WTC11 (cell line): ENCODE data around the gene CCL8. TPM values are rescaled to one million over a fixed set of nuclear protein-coding genes. Genes with fewer than 3 reads are reported as not detected.

Source experiments
- ATAC-seq: fragments of 200-7000 bp; cut with Tn5 transposase; 2 replicates; pipeline ENCODE4 v1.10.0; 2021; ENCODE audit warnings: mild to moderate bottlenecking, moderate library complexity
- CTCF ChIA-PET: fragments of 300-600 bp; sonication (Branson Sonifier 250); formaldehyde crosslinking; loops from one replicate; lab custom pipeline; 2021; ENCODE audit warnings: antibody characterized with exemption; lab: Charles Lee
- POLR2A ChIA-PET: fragments of 350-600 bp; sonication (Branson Sonifier 250); formaldehyde crosslinking; loops from one replicate; lab custom pipeline; 2021; ENCODE audit warnings: antibody characterized with exemption; lab: Charles Lee
- DNase-seq: peaks from one replicate; pipeline ENCODE4 v3.0.0; 2021; ENCODE audit warnings: low spot score
- H3K27ac Mint-ChIP-seq: 2 replicates; pipeline ENCODE4 v1.8.0; 2021; ENCODE audit warnings: mixed read lengths
- H3K27me3 Mint-ChIP-seq: 2 replicates; pipeline ENCODE4 v1.8.0; 2021; ENCODE audit warnings: low read depth, mild to moderate bottlenecking, moderate library complexity, mixed read lengths
- H3K36me3 Mint-ChIP-seq: 2 replicates; pipeline ENCODE4 v1.8.0; 2021; ENCODE audit warnings: mixed read lengths
- H3K4me1 Mint-ChIP-seq: 2 replicates; pipeline ENCODE4 v1.8.0; 2022; ENCODE audit warnings: mixed read lengths
- H3K4me3 Mint-ChIP-seq: 2 replicates; pipeline ENCODE4 v1.8.0; 2021; ENCODE audit warnings: mild to moderate bottlenecking, moderate library complexity, mixed read lengths
- H3K9me3 Mint-ChIP-seq: 2 replicates; pipeline ENCODE4 v1.8.0; 2021; ENCODE audit warnings: mixed read lengths
- FOXJ3 ChIP-seq: sonication (generic); formaldehyde crosslinking; IDR thresholded peaks from 2 replicates; pipeline ENCODE4 v1.9.0; 2021; ENCODE audit warnings: missing genetic modification reagents, mild to moderate bottlenecking, borderline replicate concordance
- FOXP1 ChIP-seq: sonication (generic); formaldehyde crosslinking; IDR thresholded peaks from 2 replicates; pipeline ENCODE4 v1.8.0; 2022; ENCODE audit warnings: missing genetic modification reagents, mild to moderate bottlenecking, moderate library complexity, borderline replicate concordance
- HMGA2 ChIP-seq: fragments of 250-450 bp; sonication (Bioruptor Pico); IDR thresholded peaks from 2 replicates; pipeline ENCODE4 v1.4.0; 2021; ENCODE audit warnings: mild to moderate bottlenecking, moderate library complexity
- JUN ChIP-seq: sonication (generic); formaldehyde crosslinking; IDR thresholded peaks from 2 replicates; pipeline ENCODE4 v1.8.0; 2023; ENCODE audit warnings: mild to moderate bottlenecking, missing genetic modification reagents
- NR1H2 ChIP-seq: sonication (generic); formaldehyde crosslinking; IDR thresholded peaks from 2 replicates; pipeline ENCODE4 v1.9.0; 2021; ENCODE audit warnings: mild to moderate bottlenecking, moderate library complexity, missing genetic modification reagents
- SOX15 ChIP-seq: fragments of 250-450 bp; sonication (Bioruptor Pico); IDR thresholded peaks from 2 replicates; pipeline ENCODE4 v1.9.0; 2021; ENCODE audit warnings: mild to moderate bottlenecking
- TEAD4 ChIP-seq: sonication (generic); formaldehyde crosslinking; IDR thresholded peaks from 2 replicates; pipeline ENCODE4 v1.8.0; 2022; ENCODE audit warnings: mild to moderate bottlenecking, missing genetic modification reagents
- ZNF396 ChIP-seq: fragments of 250-450 bp; sonication (Bioruptor Pico); IDR thresholded peaks from 2 replicates; pipeline ENCODE4 v1.8.0; 2021; ENCODE audit warnings: mild to moderate bottlenecking, moderate library complexity, borderline replicate concordance
- total RNA-seq: library from RNA; stranded (reverse); gene quantifications from 3 replicates; pipeline ENCODE4 v1.2.3, GENCODE V29; 2021
- TF ChIP-seq, protein P1 (sequence below): sonication (generic); formaldehyde crosslinking; IDR thresholded peaks from 2 replicates; pipeline ENCODE4 v1.8.1; 2022; ENCODE audit warnings: missing genetic modification reagents, borderline replicate concordance
- TF ChIP-seq, protein P2 (sequence below): fragments of 250-450 bp; sonication (Bioruptor Pico); IDR thresholded peaks from 2 replicates; pipeline ENCODE4 v1.9.0; 2021; ENCODE audit warnings: mild to moderate bottlenecking
- TF ChIP-seq, protein P3 (sequence below): sonication (generic); formaldehyde crosslinking; IDR thresholded peaks from 2 replicates; pipeline ENCODE4 v1.8.0; 2022; ENCODE audit warnings: mild to moderate bottlenecking, missing genetic modification reagents
- TF ChIP-seq, protein P4 (sequence below): sonication (generic); formaldehyde crosslinking; IDR thresholded peaks from 2 replicates; pipeline ENCODE4 v1.8.1; 2023; ENCODE audit warnings: mild to moderate bottlenecking, missing genetic modification reagents, moderate library complexity
- TF ChIP-seq, protein P5 (sequence below): fragments of 200-600 bp; IDR thresholded peaks from 2 replicates; pipeline ENCODE4 v1.8.0; 2022; ENCODE audit warnings: antibody characterized with exemption
- TF ChIP-seq, protein P6 (sequence below): sonication (generic); formaldehyde crosslinking; IDR thresholded peaks from 2 replicates; pipeline ENCODE4 v1.8.0; 2023; ENCODE audit warnings: missing genetic modification reagents, mild to moderate bottlenecking, borderline replicate concordance
- TF ChIP-seq, protein P7 (sequence below): sonication (generic); formaldehyde crosslinking; conservative IDR thresholded peaks from 2 replicates; pipeline ENCODE4 v1.8.1; 2023; ENCODE audit warnings: mild to moderate bottlenecking, low read depth, missing genetic modification reagents, moderate library complexity

Gene CCL8
- total RNA-seq, 1 experiment from 2014 or later = not detected

DNA sequence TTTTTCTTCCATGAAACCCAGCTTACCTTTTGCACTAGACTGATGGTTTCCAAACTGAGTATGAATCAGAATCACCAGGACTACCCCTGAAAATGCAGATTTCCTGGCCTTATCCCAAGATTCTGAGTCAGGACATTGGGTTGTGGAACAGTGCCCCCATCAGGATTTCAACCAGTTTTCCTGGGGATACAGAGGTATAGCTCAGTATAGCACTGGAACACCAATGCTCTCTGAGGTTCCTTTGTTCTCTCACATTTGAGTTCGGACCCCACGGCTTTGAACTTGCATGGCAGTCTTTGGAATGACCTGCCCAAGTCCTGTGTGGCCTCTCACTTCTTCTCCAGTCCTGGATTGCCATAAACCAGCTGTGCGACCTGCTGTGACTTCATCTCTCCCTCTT, 12.8 kb upstream of the CCL8 start:
- ChIA-PET POLR2A (interaction anchor here (0.9 kb wide), 1 partner anchor 104 kb away, joined by 3 read pairs; no protein-coding TSS in a partner anchor), CTCF (interaction anchor here (0.6 to 12.7 kb wide), 22 partner anchors 8 to 556 kb away, joined by 3 to 166 read pairs (median 3); partner anchors contain the start of genes CCL1 and CCL7)

DNA sequence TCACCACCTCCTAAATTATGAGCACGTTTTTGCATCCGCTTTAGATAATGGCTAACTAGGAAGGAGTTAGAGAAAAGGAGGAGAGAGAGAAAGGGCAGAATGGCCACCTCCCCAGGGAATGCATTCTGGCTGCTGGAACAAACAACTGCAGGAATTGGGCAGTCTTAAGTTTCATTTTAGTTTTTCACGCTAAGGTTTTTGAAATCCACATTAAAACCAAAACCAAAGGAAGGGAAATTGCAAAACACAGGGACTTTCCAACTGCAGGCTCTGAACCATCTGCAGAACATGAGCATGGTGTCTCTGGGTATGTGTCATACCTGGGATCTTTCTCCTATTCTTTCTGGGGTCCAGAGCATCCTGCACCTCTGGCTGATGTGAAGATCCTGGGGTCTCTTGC, 12.1 kb upstream of the CCL8 start:
- peaks cover 5% of the 10 kb centered on the region for H3K4me1 Mint-ChIP-seq
- no peak overlapping the region for H3K27ac Mint-ChIP-seq
- ChIA-PET CTCF (interaction anchor here (0.6 to 12.7 kb wide), 21 partner anchors 9 to 556 kb away, joined by 3 to 166 read pairs (median 3); partner anchors contain the start of genes CCL1 and CCL7), POLR2A (interaction anchor here (0.9 kb wide), 1 partner anchor 105 kb away, joined by 3 read pairs; no protein-coding TSS in a partner anchor)
- no peaks in the 10 kb centered on the region for H3K36me3 Mint-ChIP-seq
- DNase-seq = no peak
- no peak overlapping the region for H3K4me3 Mint-ChIP-seq
- no peaks in the 10 kb centered on the region for H3K9me3 Mint-ChIP-seq
- no peaks in the 10 kb centered on the region; the same call in 1 of the 2 replicates for H3K27me3 Mint-ChIP-seq
- ATAC-seq = no peak
- TF ChIP-seq, protein P1, sequence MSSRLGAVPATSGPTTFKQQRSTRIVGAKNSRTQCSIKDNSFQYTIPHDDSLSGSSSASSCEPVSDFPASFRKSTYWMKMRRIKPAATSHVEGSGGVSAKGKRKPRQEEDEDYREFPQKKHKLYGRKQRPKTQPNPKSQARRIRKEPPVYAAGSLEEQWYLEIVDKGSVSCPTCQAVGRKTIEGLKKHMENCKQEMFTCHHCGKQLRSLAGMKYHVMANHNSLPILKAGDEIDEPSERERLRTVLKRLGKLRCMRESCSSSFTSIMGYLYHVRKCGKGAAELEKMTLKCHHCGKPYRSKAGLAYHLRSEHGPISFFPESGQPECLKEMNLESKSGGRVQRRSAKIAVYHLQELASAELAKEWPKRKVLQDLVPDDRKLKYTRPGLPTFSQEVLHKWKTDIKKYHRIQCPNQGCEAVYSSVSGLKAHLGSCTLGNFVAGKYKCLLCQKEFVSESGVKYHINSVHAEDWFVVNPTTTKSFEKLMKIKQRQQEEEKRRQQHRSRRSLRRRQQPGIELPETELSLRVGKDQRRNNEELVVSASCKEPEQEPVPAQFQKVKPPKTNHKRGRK (CRISPR knock-in tag) = no peak
- TF ChIP-seq, protein P2, sequence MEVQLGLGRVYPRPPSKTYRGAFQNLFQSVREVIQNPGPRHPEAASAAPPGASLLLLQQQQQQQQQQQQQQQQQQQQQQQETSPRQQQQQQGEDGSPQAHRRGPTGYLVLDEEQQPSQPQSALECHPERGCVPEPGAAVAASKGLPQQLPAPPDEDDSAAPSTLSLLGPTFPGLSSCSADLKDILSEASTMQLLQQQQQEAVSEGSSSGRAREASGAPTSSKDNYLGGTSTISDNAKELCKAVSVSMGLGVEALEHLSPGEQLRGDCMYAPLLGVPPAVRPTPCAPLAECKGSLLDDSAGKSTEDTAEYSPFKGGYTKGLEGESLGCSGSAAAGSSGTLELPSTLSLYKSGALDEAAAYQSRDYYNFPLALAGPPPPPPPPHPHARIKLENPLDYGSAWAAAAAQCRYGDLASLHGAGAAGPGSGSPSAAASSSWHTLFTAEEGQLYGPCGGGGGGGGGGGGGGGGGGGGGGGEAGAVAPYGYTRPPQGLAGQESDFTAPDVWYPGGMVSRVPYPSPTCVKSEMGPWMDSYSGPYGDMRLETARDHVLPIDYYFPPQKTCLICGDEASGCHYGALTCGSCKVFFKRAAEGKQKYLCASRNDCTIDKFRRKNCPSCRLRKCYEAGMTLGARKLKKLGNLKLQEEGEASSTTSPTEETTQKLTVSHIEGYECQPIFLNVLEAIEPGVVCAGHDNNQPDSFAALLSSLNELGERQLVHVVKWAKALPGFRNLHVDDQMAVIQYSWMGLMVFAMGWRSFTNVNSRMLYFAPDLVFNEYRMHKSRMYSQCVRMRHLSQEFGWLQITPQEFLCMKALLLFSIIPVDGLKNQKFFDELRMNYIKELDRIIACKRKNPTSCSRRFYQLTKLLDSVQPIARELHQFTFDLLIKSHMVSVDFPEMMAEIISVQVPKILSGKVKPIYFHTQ (CRISPR knock-in tag) = no peak
- no peak for TF ChIP-seq FOXJ3 (CRISPR knock-in tag)
- TF ChIP-seq, protein P3, sequence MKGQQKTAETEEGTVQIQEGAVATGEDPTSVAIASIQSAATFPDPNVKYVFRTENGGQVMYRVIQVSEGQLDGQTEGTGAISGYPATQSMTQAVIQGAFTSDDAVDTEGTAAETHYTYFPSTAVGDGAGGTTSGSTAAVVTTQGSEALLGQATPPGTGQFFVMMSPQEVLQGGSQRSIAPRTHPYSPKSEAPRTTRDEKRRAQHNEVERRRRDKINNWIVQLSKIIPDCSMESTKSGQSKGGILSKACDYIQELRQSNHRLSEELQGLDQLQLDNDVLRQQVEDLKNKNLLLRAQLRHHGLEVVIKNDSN = no peak
- TF ChIP-seq TEAD4 = no peak

More for the DNA sequence above, 12.8 kb upstream of the CCL8 start:
- no peaks in the 10 kb centered on the region; the same call in 1 of the 2 replicates for H3K27me3 Mint-ChIP-seq
- no peak overlapping the region for H3K4me3 Mint-ChIP-seq
- H3K27ac Mint-ChIP-seq = no peak overlapping the region
- H3K36me3 Mint-ChIP-seq = no peaks in the 10 kb centered on the region
- peaks cover 5% of the 10 kb centered on the region for H3K4me1 Mint-ChIP-seq
- TF ChIP-seq NR1H2 (CRISPR knock-in tag) (no peak), FOXP1 (CRISPR knock-in tag) (no peak), HMGA2 (CRISPR knock-in tag) (no peak), SOX15 (no peak), JUN (CRISPR knock-in tag) (no peak), ZNF396 (CRISPR knock-in tag) (no peak)
- TF ChIP-seq, protein P4, sequence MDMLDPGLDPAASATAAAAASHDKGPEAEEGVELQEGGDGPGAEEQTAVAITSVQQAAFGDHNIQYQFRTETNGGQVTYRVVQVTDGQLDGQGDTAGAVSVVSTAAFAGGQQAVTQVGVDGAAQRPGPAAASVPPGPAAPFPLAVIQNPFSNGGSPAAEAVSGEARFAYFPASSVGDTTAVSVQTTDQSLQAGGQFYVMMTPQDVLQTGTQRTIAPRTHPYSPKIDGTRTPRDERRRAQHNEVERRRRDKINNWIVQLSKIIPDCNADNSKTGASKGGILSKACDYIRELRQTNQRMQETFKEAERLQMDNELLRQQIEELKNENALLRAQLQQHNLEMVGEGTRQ = no peak
- TF ChIP-seq, protein P5, sequence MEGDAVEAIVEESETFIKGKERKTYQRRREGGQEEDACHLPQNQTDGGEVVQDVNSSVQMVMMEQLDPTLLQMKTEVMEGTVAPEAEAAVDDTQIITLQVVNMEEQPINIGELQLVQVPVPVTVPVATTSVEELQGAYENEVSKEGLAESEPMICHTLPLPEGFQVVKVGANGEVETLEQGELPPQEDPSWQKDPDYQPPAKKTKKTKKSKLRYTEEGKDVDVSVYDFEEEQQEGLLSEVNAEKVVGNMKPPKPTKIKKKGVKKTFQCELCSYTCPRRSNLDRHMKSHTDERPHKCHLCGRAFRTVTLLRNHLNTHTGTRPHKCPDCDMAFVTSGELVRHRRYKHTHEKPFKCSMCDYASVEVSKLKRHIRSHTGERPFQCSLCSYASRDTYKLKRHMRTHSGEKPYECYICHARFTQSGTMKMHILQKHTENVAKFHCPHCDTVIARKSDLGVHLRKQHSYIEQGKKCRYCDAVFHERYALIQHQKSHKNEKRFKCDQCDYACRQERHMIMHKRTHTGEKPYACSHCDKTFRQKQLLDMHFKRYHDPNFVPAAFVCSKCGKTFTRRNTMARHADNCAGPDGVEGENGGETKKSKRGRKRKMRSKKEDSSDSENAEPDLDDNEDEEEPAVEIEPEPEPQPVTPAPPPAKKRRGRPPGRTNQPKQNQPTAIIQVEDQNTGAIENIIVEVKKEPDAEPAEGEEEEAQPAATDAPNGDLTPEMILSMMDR = no peak
- TF ChIP-seq, protein P3 = no peak
- TF ChIP-seq, protein P6, sequence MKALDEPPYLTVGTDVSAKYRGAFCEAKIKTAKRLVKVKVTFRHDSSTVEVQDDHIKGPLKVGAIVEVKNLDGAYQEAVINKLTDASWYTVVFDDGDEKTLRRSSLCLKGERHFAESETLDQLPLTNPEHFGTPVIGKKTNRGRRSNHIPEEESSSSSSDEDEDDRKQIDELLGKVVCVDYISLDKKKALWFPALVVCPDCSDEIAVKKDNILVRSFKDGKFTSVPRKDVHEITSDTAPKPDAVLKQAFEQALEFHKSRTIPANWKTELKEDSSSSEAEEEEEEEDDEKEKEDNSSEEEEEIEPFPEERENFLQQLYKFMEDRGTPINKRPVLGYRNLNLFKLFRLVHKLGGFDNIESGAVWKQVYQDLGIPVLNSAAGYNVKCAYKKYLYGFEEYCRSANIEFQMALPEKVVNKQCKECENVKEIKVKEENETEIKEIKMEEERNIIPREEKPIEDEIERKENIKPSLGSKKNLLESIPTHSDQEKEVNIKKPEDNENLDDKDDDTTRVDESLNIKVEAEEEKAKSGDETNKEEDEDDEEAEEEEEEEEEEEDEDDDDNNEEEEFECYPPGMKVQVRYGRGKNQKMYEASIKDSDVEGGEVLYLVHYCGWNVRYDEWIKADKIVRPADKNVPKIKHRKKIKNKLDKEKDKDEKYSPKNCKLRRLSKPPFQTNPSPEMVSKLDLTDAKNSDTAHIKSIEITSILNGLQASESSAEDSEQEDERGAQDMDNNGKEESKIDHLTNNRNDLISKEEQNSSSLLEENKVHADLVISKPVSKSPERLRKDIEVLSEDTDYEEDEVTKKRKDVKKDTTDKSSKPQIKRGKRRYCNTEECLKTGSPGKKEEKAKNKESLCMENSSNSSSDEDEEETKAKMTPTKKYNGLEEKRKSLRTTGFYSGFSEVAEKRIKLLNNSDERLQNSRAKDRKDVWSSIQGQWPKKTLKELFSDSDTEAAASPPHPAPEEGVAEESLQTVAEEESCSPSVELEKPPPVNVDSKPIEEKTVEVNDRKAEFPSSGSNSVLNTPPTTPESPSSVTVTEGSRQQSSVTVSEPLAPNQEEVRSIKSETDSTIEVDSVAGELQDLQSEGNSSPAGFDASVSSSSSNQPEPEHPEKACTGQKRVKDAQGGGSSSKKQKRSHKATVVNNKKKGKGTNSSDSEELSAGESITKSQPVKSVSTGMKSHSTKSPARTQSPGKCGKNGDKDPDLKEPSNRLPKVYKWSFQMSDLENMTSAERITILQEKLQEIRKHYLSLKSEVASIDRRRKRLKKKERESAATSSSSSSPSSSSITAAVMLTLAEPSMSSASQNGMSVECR = no peak
- TF ChIP-seq, protein P7, sequence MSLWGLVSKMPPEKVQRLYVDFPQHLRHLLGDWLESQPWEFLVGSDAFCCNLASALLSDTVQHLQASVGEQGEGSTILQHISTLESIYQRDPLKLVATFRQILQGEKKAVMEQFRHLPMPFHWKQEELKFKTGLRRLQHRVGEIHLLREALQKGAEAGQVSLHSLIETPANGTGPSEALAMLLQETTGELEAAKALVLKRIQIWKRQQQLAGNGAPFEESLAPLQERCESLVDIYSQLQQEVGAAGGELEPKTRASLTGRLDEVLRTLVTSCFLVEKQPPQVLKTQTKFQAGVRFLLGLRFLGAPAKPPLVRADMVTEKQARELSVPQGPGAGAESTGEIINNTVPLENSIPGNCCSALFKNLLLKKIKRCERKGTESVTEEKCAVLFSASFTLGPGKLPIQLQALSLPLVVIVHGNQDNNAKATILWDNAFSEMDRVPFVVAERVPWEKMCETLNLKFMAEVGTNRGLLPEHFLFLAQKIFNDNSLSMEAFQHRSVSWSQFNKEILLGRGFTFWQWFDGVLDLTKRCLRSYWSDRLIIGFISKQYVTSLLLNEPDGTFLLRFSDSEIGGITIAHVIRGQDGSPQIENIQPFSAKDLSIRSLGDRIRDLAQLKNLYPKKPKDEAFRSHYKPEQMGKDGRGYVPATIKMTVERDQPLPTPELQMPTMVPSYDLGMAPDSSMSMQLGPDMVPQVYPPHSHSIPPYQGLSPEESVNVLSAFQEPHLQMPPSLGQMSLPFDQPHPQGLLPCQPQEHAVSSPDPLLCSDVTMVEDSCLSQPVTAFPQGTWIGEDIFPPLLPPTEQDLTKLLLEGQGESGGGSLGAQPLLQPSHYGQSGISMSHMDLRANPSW = no peak
- ATAC-seq = peak; percentile 98
- DNase-seq = peak; percentile 51
- H3K9me3 Mint-ChIP-seq = no peaks in the 10 kb centered on the region
